HepG2 (cell line): ENCODE results near the gene KRTAP10-6. TPM values are rescaled to one million over a fixed set of nuclear protein-coding genes. Genes with fewer than 3 reads are reported as not detected.
"Not testable (repeated sequence)": the region's sequence is repeated elsewhere in the genome, so short reads cannot be mapped to it uniquely, and the experiment has no call there.

Source experiments
- ATAC-seq: fragments of 200-7000 bp; cut with Tn5 transposase; 3 replicates; pipeline ENCODE4 v1.9.1; 2020; ENCODE audit warnings: mild to moderate bottlenecking, moderate library complexity
- BruUV-seq: library from RNA; stranded (reverse); fragments of 400-500 nt; replicated peaks from 2 replicates; lab custom pipeline; 2021; lab: Mats Ljungman, UMichigan
- CTCF ChIA-PET: fragments of 300-600 bp; formaldehyde crosslinking; extraction: SDS; loops from one replicate; lab custom pipeline; 2021; ENCODE audit warnings: low total read pairs, inconsistent platforms, low intra/inter-chr PET ratio; lab: Yijun Ruan, JAX
- POLR2A ChIA-PET: fragments of 350-600 bp; sonication (Branson Sonifier 250); formaldehyde crosslinking; loops from one replicate; lab custom pipeline; 2020; ENCODE audit warnings: antibody characterized with exemption, inconsistent platforms; lab: Yijun Ruan, JAX
- DNase-seq: peaks from one replicate; pipeline ENCODE4 v3.0.0-alpha.2; 2015; ENCODE audit warnings: low spot score
- FAIRE-seq: peaks from 3 replicates; lab custom pipeline; 2011; peaks lifted over from hg19 to GRCh38; lab: Jason Lieb, UNC
- H2AFZ ChIP-seq: one replicate; pipeline ENCODE4 v1.6.1; 2011; ENCODE audit warnings: low read length, inconsistent platforms
- H3K27ac ChIP-seq: fragments of 300-600 bp; 3 replicates; pipeline ENCODE4 v1.8.0; 2011; ENCODE audit warnings: mixed run types, mild to moderate bottlenecking, mixed read lengths, low read length, inconsistent platforms; ENCODE audit not compliant: insufficient read depth; ENCODE audit errors: extremely low read length
- H3K27me3 ChIP-seq, 2 experiments: fragments of 200-600 bp in 1 of 2; 2 replicates in 1 of 2; 3 replicates in 1 of 2; pipeline versions ENCODE4 v1.6.0 to v1.8.0; 2011; ENCODE audit warnings: low read length in 2 of 2, mild to moderate bottlenecking in 2 of 2, moderate library complexity in 2 of 2, inconsistent platforms in 1 of 2; ENCODE audit not compliant: insufficient read depth in 2 of 2, control insufficient read depth in 1 of 2
- H3K36me3 ChIP-seq, 2 experiments: fragments of 200-600 bp in 1 of 2; replicated peaks in 1 of 2; 2 replicates in 1 of 2; 3 replicates in 1 of 2; pipeline versions ENCODE4 v1.5.1 to v1.8.0; 2011; ENCODE audit warnings: low read length in 2 of 2, inconsistent platforms in 1 of 2; ENCODE audit not compliant: insufficient read depth in 2 of 2, control insufficient read depth in 1 of 2
- H3K4me1 ChIP-seq: 2 replicates; pipeline ENCODE4 v1.5.1; 2012; ENCODE audit warnings: low read length, inconsistent platforms; ENCODE audit not compliant: insufficient read depth
- H3K4me2 ChIP-seq: 2 replicates; pipeline ENCODE4 v1.6.0; 2011; ENCODE audit warnings: low read depth, low read length, inconsistent platforms
- H3K4me3 ChIP-seq, 3 experiments: fragments of 200-600 bp in 1 of 3; sonication (generic), shearing (Covaris generic) in 1 of 3; replicated peaks in 1 of 3; 2 replicates each; pipeline ENCODE4 v1.5.1; 2011 to 2016; ENCODE audit warnings: low read length in 3 of 3, inconsistent platforms in 2 of 3, low read depth in 2 of 3, mild to moderate bottlenecking in 2 of 3, control low read depth in 1 of 3, mixed read lengths in 1 of 3; ENCODE audit not compliant: insufficient read depth in 1 of 3
- H3K79me2 ChIP-seq: one replicate; pipeline ENCODE4 v1.6.1; 2011; ENCODE audit warnings: low read length, inconsistent platforms; ENCODE audit not compliant: insufficient read depth
- H3K9ac ChIP-seq: 2 replicates; pipeline ENCODE4 v1.6.0; 2011; ENCODE audit warnings: mild to moderate bottlenecking, low read depth, low read length, inconsistent platforms; ENCODE audit not compliant: insufficient read depth
- H3K9me3 ChIP-seq: 2 replicates; pipeline ENCODE4 v1.5.1; 2012; ENCODE audit warnings: mild to moderate bottlenecking, low read length
- H4K20me1 ChIP-seq: 2 replicates; pipeline ENCODE4 v1.6.0; 2011; ENCODE audit warnings: inconsistent platforms, mild to moderate bottlenecking, low read length, moderate library complexity; ENCODE audit not compliant: insufficient read depth
- FOXJ3 ChIP-seq: sonication (generic); formaldehyde crosslinking; IDR thresholded peaks from 2 replicates; pipeline ENCODE4 v1.4.0; 2020; ENCODE audit warnings: missing genetic modification reagents, mild to moderate bottlenecking, borderline replicate concordance
- WGBS: methylation state at CpG from one replicate; pipeline ENCODE4 v1.1.6; 2017; ENCODE audit warnings: low lambda C conversion rate; 5-methylcytosine and 5-hydroxymethylcytosine counted together
- in situ Hi-C: cut with HindIII; loops from 2 replicates; pipeline ENCODE4 v1.10.0; 2017; ENCODE audit warnings: low pct_unique_long_range_greater_than_20kb; ENCODE audit not compliant: extremely low pct_ligation_motif_present
- intact Hi-C: fragments of 100-400 bp; cut with micrococcal nuclease; formaldehyde crosslinking; loops from one replicate; pipeline ENCODE4 v1.10.0; 2022; ENCODE audit not compliant: unreplicated experiment
- polyA plus RNA-seq, 8 experiments: library from polyadenylated mRNA; depleted of rRNA in 3 of 8; stranded (reverse) in 7 of 8; unstranded in 1 of 8; fragments of >200 nt; fragmentation: Illumina TruSeq in 4 of 8; extraction: Trizol in 4 of 8; gene quantifications; 2 replicates each; pipeline versions ENCODE4 v1.2.1 to v1.2.3, GENCODE V29; 2011 to 2016; ENCODE audit warnings: low read depth in 4 of 8, missing spikeins in 1 of 8, mixed read lengths in 1 of 8; ENCODE audit not compliant: insufficient read depth in 1 of 8
- total RNA-seq, 5 experiments: library from RNA; depleted of rRNA; stranded (reverse); fragments of >200 nt; fragmentation: Illumina TruSeq; extraction: Trizol; gene quantifications; 2 replicates each; pipeline ENCODE4 v1.2.3, GENCODE V29; 2016; ENCODE audit warnings: low read depth in 1 of 5

The KRTAP10-6 gene
- total and polyA plus RNA-seq, 2 of the 13 experiments (the other 11 are each of a cell fraction or from before 2014, with no cell fraction given): not detected

DNA sequence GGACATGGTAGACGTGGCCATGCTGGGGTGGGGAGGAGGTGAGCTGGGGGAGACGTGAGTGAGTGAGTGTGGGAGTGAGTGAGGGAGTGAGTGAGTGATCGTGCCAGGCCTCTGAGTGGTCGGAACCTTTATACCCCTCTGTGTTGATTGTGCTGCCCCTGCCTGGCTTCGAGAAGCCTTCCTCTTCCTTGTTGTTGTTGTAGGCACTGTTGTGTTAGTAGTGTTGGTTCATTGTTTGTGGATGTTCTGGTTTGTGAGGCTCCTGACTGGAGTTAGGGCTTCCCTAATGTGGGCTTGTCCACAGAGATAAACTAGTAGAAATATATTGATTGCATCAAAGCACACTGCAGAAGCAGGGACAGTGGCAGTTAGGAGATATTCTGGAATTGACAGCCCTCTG, 33.6 kb downstream of the KRTAP10-6 start, which contains the start of gene KRTAP10-3:
Gene KRTAP10-3 (minus strand): TSS at position 101 of the 400 bp plus-strand sequence. CDS start 80 bp downstream, at position 21.
- Histone ChIP-seq H3K27me3 (peaks cover 0 to 11% of the 10 kb centered on the region in 2 experiments; a peak in 2 of 5 replicates), H4K20me1 (no peaks in the 10 kb centered on the region), H3K79me2 (no peaks in the 10 kb centered on the region), H2AFZ (no peak within 1 kb of the TSS), H3K9me3 (no peaks in the 10 kb centered on the region), H3K4me1 (no peaks in the 10 kb centered on the region), H3K9ac (no peak within 1 kb of the TSS), H3K4me2 (no peak within 1 kb of the TSS), H3K4me3 (no peak within 1 kb of the TSS), H3K27ac (no peak within 1 kb of the TSS), H3K36me3 (no peaks in the 10 kb centered on the region)
- no peak for ATAC-seq
- BruUV-seq: no TSS peak
- POLR2A ChIA-PET: no interaction called here
- DNase-seq: no peak
- intact Hi-C loops (no loop called here), in situ Hi-C loops (no loop called here)
- CTCF ChIA-PET: no interaction called here
- WGBS: 31% methylated on average over 5 of the region's 5 CpGs
- no peak for TF ChIP-seq FOXJ3 (CRISPR knock-in tag)
- FAIRE-seq: no peak

GRCh38 chr21:44558329-44558675, 34.0 kb downstream of the KRTAP10-6 start:
- H3K36me3 ChIP-seq, H4K20me1 ChIP-seq, H3K79me2 ChIP-seq, H3K4me1 ChIP-seq, BruUV-seq, CTCF ChIA-PET, POLR2A ChIA-PET, H2AFZ ChIP-seq, H3K9ac ChIP-seq, H3K27ac ChIP-seq, in situ Hi-C loops, H3K4me2 ChIP-seq, DNase-seq, intact Hi-C loops, H3K4me3 ChIP-seq, H3K9me3 ChIP-seq, FAIRE-seq, ATAC-seq: not testable (repeated sequence)
- H3K27me3 ChIP-seq: peaks cover 0 to 11% of the 10 kb centered on the region in 2 experiments; a peak in 2 of 5 replicates
- WGBS: no CpG with 5 or more reads among the region's 10 CpGs
